GM19328 (cell line): ENCODE measurements around the gene PCSK6.
"Not testable (repeated sequence)": the region's sequence is repeated elsewhere in the genome, so short reads cannot be mapped to it uniquely, and the experiment has no call there.

Source experiments
- ATAC-seq: cut with Tn5 transposase; IDR thresholded peaks from one replicate; pipeline ENCODE4 v1.9.1; 2021; ENCODE audit warnings: mild to moderate bottlenecking, moderate library complexity; ENCODE audit not compliant: unreplicated experiment

The PCSK6 gene

DNA sequence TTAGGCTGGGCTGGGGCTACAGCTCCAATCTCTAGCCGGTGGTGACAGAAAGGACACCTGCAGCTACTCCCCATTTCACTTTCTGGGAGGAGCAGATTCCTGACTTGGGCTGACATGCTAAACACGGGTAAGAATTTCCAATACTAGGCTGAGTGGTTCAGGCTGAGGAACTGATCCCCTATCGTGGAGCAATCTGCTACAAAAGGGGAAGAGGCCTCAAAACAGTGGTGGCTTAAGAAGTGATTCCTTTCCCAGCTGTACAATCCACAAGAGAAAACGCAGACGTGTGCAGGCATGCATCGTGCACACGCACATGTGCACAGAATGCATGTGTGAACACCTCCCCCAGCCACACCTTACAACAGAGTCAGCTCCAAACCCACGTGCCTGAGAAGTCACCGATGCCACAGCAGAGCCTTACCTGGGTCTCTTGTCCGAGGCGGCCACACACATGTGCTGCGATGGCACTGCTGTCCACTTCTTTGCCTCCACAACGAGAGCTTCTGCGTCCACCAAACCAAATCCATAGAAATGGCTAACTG is 107.8 kb downstream of the PCSK6 start:
- no peak for ATAC-seq

DNA sequence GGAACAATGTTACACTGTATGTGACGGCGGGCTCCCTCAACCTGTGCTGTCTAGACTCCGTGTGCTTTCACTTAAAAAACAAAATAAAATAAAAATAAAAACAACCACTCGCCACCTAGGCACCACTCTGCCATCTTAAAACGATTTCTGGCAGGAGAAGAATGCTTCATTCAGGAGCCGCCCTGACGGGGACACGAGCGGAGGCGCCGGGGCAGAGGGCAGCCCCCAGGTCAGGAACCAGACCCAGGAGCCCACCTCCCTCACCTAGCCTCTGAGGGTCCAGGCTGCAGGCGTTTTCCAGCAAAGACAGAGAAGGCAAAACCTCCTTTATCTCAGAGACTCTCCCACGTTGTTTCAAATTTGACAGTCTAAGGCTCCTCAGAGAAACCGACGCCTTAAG is 109.4 kb downstream of the PCSK6 start:
- ATAC-seq, result no peak

DNA sequence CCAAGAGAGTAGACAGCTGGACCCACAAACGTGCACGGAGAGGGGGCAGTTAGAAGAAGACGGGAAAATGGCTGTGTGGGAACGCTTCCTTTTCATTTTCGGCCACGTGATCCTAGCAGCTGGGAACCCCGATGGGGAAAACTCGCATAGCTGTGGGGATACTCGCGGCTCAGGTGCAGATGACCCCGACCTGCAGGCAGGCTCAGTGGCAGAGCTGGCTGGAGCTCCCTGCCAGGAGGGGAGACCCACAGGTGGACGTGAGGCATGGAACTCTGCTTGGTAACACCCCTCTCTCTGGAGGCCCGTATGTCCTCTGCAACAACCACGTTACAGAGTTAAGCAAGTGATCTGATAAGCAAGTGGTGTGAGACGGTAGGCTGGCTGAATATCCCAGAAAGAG is 109.9 kb downstream of the PCSK6 start:
- ATAC-seq, result no peak

DNA sequence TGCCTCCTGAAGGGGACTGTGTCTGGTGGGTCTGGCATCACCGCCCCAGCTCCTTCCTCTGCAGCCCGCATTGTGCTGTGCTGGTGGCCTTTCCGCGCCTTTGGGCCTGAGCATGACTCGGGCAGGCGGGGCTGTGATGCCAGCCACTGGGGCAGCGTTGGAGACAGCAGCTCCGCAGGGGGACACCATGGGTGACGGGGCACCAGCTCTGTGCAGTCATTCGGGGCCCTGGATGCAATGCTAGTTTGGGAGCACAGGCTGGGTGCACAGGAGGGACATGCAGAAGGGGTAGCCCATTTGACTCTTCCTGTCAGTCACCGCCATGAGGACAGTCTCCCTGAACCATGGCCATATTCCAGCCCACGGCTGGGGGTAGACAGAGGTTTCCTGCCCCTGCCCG is 110.6 kb downstream of the PCSK6 start:
- no peak for ATAC-seq

DNA sequence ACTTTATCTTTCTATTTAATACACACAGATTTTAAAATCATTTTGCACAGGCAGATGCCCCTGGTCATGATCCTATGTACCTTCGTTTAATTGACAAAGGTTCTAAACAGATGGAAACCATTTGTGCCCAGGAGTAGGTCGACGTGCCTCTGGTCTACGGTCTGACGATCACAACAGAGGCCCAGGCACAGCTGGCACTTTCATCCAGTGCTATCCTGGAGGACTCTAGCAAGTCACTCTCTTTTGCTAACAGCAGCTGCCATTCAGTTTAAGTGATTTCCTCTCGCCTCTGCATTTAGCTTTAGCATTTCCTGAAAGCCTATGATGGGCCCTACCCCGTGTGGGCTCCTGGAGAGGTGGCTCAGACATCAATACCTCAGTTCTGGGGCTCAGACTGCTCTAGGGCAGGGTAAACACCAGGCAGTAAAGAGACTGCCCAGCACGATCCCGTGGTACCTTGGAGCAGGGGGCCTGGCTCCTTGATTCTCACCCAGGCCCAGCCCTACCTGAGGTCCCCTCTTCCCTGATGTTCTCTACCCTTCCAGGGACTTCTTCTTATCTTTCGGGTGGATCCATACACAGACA is 111.2 kb downstream of the PCSK6 start:
- ATAC-seq, result no peak

DNA sequence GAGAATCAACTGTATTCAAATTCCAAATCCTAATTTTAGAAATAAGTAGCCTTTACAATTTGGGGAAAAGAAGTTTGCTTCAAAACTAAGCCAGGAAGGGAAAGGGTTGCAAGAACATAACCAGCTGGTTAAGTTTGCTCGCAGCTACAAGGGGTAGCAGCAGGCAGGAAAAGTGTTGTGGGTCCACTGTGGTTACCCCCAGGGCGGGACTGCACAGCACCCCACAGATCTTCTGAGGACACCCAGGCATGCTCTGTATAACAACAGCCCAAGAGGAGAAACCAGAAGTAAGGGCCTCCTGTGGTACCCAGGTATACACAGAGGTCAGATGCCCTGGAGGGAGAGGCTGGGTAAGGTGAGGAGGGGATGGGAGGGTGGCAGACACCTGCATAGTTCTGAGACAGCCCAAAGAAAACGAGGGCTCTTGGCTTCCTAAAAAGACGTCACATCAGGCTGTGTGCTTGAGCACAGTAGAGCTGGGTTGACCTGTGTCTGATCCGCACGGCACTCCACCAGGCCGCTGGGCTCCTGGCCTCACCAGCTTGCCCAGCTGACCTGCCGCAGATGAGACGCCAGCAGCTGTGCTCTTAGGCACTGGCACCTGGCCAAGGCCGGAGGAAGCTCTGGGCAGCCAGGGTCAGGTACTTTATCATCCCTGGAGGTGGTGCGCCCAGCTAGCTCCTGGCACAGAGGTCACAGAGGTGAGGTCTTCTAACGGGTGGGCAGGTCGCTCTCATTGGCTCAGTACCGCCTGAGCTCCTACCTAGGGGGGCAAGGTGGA is 112.7 kb downstream of the PCSK6 start:
- ATAC-seq, result no peak

DNA sequence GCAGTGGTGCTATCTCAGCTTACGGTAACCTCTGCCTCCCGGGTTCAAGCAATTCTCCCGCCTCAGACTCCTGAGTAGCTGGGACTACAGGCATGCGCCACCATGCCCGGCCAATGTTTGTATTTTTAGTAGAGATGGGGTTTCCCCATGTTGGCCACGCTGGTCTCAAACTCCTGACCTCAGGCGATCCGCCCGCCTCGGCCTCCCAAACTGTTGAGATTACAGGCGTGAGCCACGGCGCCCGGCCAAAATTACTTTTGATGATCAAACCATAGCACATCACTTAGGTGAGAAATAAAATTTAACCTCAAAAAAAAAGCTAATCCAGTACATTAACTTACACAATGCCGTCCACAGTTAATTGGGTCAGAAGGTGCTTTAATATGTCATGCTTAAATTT is 114.5 kb downstream of the PCSK6 start:
- ATAC-seq, result not testable (repeated sequence)

DNA sequence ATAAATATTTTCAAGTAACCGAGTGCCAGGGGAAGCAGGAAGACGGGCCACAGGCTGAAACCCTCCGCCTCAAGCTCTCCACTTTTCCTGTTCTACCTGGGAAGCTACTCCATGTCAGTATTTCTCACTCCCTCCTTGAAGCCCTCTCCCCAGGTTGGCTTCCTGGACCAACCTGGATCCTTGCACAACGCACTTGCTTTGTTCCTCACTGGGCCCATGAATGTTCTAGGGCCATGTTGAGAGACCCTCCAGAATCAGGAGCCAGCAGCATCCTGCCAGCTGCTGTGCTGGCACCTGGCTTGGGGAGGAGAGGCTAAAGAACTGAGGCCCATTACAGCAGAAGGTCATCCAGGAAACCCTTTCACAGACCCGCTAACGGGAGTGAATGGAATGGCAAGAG is 115.2 kb downstream of the PCSK6 start:
- ATAC-seq, result no peak

- no peak for ATAC-seq
Measured at GRCh38 chr15:101373577-101373976, 115.9 kb downstream of the PCSK6 start.

DNA sequence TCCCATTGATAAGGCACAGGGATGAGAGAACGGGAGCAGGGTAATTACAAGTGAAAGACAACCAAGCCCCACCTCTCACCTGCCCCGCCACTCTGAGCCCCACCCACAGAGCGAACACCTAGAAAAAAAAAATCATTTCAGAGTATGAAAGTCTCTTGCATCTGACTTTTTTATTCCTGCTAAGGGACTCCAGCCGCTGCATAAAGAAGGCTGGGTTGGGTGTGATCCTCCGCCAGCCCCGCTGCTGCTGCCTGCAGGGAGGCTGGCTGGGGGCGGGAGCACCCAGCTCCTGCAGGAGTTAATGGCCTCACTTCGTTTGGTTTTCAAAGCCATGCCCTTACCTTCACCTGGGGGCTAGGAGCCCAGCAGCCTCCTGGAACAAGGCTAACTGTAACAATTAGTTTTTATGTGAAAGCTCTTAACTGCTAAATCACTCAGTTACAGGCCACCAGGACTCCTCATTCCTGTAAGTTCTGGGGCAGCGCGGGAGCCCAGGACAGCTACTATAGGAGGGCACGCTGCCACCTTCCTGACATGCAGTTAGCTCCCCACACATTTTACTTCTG is 116.5 kb downstream of the PCSK6 start:
- no peak for ATAC-seq

GRCh38 chr15:101372149-101372577 is 117.3 kb downstream of the PCSK6 start:
- ATAC-seq, result no peak

DNA sequence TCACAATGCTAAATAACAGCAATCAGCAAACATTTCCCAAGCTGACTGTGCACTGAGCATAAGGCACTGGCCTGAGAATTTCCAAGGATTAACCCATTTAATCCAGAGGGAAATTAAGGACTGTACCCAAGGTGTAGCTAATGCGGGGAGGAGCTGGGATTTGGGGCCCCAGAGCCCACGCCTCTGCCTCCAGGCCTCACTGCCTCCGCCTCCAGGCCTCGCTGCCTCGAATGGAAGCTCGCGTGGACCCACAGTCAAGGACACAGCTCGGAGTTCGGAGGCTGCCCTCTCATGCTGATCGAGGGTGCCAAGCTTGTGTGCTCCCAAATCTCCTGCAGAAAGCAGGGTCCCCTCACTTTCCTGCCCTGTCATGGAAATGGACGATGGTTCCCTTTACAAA is 118.0 kb downstream of the PCSK6 start:
- no peak for ATAC-seq

DNA sequence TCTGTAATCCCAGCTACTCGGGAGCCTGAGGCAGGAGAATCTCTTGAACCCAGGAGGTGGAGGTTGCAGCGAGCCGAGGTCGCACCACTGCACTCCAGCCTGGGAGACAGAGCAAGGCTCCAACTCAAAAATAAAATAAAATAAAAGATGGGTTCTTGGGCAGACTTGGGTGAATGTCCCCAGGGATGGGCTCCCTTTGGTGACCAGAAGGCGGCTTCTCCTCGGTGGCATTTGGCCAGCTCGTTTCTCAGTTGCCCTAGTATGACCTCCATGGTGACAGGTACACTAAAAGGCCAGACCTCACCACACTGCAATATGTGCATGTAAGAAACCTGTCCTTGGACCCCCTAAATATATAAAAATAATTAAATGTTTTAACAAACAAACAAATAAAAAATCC is 118.4 kb downstream of the PCSK6 start:
- ATAC-seq, result no peak

DNA sequence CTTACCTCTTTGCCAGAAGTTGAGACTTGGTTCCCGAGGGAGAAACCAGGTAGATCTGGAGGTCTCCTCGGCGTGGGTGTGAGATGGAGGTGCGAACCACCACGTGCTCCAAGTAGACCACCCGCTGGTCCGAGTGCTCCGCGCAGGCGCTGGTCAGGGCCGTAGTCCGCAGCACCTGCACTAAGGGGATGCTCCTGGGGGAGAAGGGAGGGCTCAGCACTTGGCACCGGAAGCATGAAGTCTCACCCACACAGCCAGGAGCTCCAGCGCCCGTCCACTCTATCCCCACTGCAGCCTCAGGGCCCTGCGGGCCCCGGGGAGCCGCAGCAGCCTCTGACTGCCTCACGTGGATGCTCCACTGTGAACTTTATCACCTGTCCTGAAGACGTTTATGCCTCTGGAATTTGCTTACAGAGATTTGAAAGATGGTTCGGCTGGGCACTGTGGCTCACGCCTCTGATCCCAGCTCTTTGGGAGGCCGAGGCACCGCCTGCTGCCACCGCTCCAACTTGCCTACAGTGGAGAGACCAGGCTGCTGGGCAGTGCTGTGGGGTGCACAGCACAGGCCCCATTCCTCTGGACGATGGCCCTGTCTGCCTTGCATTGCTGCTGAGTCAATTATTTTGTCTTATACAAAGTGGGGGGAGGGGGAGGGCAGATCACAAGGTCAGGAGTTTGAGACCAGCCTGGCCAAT is 119.0 kb downstream of the PCSK6 start:
- ATAC-seq, result no peak

GRCh38 chr15:101369676-101370075 is 119.8 kb downstream of the PCSK6 start:
- ATAC-seq, result no peak

DNA sequence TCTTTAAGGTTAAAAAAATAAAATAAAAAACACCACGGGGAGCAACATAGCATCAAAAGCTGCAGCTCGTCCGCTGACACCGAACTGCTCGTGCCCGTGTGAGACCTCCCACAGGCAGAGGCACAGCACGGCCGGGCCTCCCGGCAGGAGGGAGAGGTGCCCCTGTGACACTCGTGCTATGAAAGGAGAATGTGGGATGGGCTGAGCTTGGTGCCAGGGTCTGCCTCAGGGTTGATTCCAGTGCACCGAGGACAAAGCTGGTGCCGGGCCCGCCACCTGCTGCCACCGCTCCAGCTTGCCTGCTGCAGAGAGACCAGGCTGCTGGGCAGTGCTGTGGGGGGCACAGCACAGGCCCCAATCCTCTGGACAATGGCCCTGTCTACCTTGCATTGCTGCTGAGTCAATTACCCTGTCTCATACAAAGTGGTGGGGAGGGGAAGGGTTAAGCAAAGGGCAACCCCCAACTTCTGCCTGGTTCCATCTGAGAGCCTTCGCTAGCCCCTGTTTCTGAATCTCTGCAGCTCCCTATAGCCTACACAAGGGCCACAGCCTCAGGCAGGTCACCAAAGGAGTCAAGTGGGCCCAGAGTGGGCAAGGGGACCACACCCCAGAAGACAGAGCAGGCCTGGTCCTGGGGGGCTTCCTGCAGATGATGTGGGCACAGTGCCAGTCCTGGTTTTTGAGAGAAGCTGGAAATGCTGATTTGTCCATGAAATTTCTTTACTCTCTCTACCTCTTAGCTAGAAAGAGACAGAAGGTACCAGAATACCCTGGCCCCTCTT is 120.5 kb downstream of the PCSK6 start:
- ATAC-seq, result no peak

DNA sequence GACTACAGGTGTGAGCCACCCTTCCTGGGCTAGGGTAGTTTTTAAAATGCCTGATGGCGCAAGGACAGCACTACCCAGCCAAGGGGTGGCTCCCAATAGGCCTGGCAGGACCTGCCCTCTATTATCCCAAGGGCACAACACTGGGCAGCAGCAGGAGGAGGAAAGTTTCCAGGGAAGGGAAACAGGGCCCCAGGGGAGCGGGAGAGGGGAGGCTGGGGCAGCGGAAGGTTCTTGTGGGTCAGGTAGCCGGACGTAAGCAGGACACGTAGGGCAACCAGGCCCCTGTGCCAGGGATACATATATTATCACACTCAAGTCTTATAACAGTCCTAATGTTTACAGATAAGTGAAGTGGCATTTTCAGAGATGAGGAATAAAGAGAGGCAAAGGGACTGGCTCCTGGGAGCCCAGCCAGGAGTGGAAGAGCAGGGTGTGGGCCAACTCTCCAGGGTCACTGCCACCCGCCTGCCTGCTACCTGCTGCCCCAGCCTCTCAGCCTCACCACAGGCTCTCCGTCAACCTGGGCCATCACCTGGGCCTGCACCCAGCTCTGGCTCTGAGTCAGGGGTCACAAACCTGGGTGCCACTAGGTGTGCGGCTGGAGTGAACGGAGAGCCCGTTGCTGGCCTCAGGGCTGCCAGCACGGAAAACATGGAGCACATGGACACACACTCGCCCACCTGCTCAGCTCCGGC is 121.3 kb downstream of the PCSK6 start:
- ATAC-seq, result no peak

- no peak for ATAC-seq
Measured at GRCh38 chr15:101366853-101367252, 122.7 kb downstream of the PCSK6 start.

- ATAC-seq, result no peak
Measured at GRCh38 chr15:101362986-101363566, 126.4 kb downstream of the PCSK6 start.

GRCh38 chr15:101362359-101362758 is 127.1 kb downstream of the PCSK6 start:
- ATAC-seq, result no peak
